Measurements from ENCODE around the gene NF2. TPM values are rescaled to one million over a fixed set of nuclear protein-coding genes. Genes with fewer than 3 reads are reported as not detected.

NF2 gene
- total RNA-seq, 2 experiments from 2014 or later = 23.1 to 24.5 TPM

- no peak overlapping the region for H3K27ac Mint-ChIP-seq
Observed at GRCh38 chr22:29739346-29739875, 136.0 kb downstream of the NF2 start.

GRCh38 chr22:29740216-29740615 is 136.8 kb downstream of the NF2 start:
- no peak for ATAC-seq (ENCODE audit: poor library complexity)
- POLR2A ChIA-PET = no interaction called here
- Mint-ChIP-seq H3K27me3 (no peaks in the 10 kb centered on the region), H3K27ac (no peak overlapping the region), H3K4me1 (ENCODE audit: low read depth) (no peaks in the 10 kb centered on the region), H3K36me3 (ENCODE audit: low read depth) (peaks cover 55% of the 10 kb centered on the region), H3K9me3 (no peaks in the 10 kb centered on the region), H3K4me3 (no peak overlapping the region)
- TF ChIP-seq, protein P1, sequence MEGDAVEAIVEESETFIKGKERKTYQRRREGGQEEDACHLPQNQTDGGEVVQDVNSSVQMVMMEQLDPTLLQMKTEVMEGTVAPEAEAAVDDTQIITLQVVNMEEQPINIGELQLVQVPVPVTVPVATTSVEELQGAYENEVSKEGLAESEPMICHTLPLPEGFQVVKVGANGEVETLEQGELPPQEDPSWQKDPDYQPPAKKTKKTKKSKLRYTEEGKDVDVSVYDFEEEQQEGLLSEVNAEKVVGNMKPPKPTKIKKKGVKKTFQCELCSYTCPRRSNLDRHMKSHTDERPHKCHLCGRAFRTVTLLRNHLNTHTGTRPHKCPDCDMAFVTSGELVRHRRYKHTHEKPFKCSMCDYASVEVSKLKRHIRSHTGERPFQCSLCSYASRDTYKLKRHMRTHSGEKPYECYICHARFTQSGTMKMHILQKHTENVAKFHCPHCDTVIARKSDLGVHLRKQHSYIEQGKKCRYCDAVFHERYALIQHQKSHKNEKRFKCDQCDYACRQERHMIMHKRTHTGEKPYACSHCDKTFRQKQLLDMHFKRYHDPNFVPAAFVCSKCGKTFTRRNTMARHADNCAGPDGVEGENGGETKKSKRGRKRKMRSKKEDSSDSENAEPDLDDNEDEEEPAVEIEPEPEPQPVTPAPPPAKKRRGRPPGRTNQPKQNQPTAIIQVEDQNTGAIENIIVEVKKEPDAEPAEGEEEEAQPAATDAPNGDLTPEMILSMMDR (IDR thresholded peaks at IDR 0.05) = no peak
- intact Hi-C loops (cut with DNase I, micrococcal nuclease) = no loop called here
- no peak for DNase-seq
- Histone ChIP-seq H3K36me3 (ENCODE audit: insufficient read depth, low read length) (peaks cover 41% of the 10 kb centered on the region), H3K4me1 (ENCODE audit: insufficient read depth, low read length) (no peaks in the 10 kb centered on the region), H3K27ac (ENCODE audit: low read depth in 1 of 2, low read length in 2 of 2) (no peak overlapping the region), H3K4me3 (ENCODE audit: low read length) (no peak overlapping the region), H3K9me3 (ENCODE audit: control insufficient read depth in 1 of 2, insufficient read depth in 1 of 2, low read length in 2 of 2) (no peaks in the 10 kb centered on the region), H3K27me3 (ENCODE audit: control insufficient read depth in 1 of 2, insufficient read depth in 2 of 2, low read length in 2 of 2) (no peaks in the 10 kb centered on the region)
- CTCF ChIA-PET = no interaction called here

More at GRCh38 chr22:29739346-29739875, 136.0 kb downstream of the NF2 start:
- Mint-ChIP-seq H3K4me1 (ENCODE audit: low read depth) (no peaks in the 10 kb centered on the region), H3K36me3 (ENCODE audit: low read depth) (peaks cover 49% of the 10 kb centered on the region), H3K4me3 (no peak overlapping the region), H3K27me3 (no peaks in the 10 kb centered on the region), H3K9me3 (no peaks in the 10 kb centered on the region)
- no peak for ATAC-seq (ENCODE audit: poor library complexity)
- H3K27me3 ChIP-seq (ENCODE audit: control insufficient read depth in 1 of 2, insufficient read depth in 2 of 2, low read length in 2 of 2) = no peaks in the 10 kb centered on the region
- no peak overlapping the region for H3K27ac ChIP-seq (ENCODE audit: low read depth in 1 of 2, low read length in 2 of 2)
- H3K36me3 ChIP-seq (ENCODE audit: insufficient read depth, low read length) = peaks cover 37% of the 10 kb centered on the region
- no peak for DNase-seq
- TF ChIP-seq, protein P1 (IDR thresholded peaks at IDR 0.05) = no peak
- ChIA-PET CTCF (no interaction called here), POLR2A (no interaction called here)
- no peaks in the 10 kb centered on the region for H3K9me3 ChIP-seq (ENCODE audit: control insufficient read depth in 1 of 2, insufficient read depth in 1 of 2, low read length in 2 of 2)
- no peaks in the 10 kb centered on the region for H3K4me1 ChIP-seq (ENCODE audit: insufficient read depth, low read length)
- intact Hi-C loops (cut with DNase I, micrococcal nuclease) = no loop called here
- H3K4me3 ChIP-seq (ENCODE audit: low read length) = no peak overlapping the region

GRCh38 chr22:29741926-29742325 is 138.5 kb downstream of the NF2 start:
- Mint-ChIP-seq H3K9me3 (no peaks in the 10 kb centered on the region), H3K27me3 (no peaks in the 10 kb centered on the region), H3K27ac (no peak overlapping the region), H3K36me3 (ENCODE audit: low read depth) (peaks cover 60% of the 10 kb centered on the region), H3K4me1 (ENCODE audit: low read depth) (no peaks in the 10 kb centered on the region), H3K4me3 (no peak overlapping the region)
- Histone ChIP-seq H3K9me3 (ENCODE audit: control insufficient read depth in 1 of 2, insufficient read depth in 1 of 2, low read length in 2 of 2) (no peaks in the 10 kb centered on the region), H3K4me3 (ENCODE audit: low read length) (no peak overlapping the region), H3K4me1 (ENCODE audit: insufficient read depth, low read length) (no peaks in the 10 kb centered on the region), H3K27me3 (ENCODE audit: control insufficient read depth in 1 of 2, insufficient read depth in 2 of 2, low read length in 2 of 2) (no peaks in the 10 kb centered on the region), H3K27ac (ENCODE audit: low read depth in 1 of 2, low read length in 2 of 2) (no peak overlapping the region), H3K36me3 (ENCODE audit: insufficient read depth, low read length) (peaks cover 48% of the 10 kb centered on the region)
- intact Hi-C loops (cut with DNase I, micrococcal nuclease) = no loop called here
- POLR2A ChIA-PET = interaction anchor here (0.6 kb wide), 1 partner anchor 25 kb away, joined by 3 read pairs; the partner anchor contains the start of genes UQCR10 and ZMAT5
- CTCF ChIA-PET = no interaction called here
- ATAC-seq (ENCODE audit: poor library complexity) (no peak), DNase-seq (no peak)
- TF ChIP-seq, protein P1 (IDR thresholded peaks at IDR 0.05) = no peak

Measured in CD4-positive, alpha-beta T cell (primary cell).